IMR-90 (cell line): ENCODE results near the gene BHLHA15.

ENCODE experiments used
- BHLHE40 ChIP-seq: fragments of 150-350 bp; IDR thresholded peaks from 2 replicates; pipeline ENCODE4 v1.6.1; 2016; ENCODE audit warnings: mild to moderate bottlenecking, low read depth, low read length
- CEBPB ChIP-seq: IDR thresholded peaks from 2 replicates; pipeline ENCODE4 v1.6.1; 2012; ENCODE audit warnings: low read depth, low read length, improper control_type of control experiment
- CHD1 ChIP-seq: IDR thresholded peaks from 2 replicates; pipeline ENCODE4 v1.6.1; 2012; ENCODE audit warnings: low read depth, low read length, improper control_type of control experiment
- CTCF ChIP-seq: conservative IDR thresholded peaks from 2 replicates; pipeline ENCODE4 v1.5.1; 2012; ENCODE audit warnings: mild to moderate bottlenecking, low read depth, low read length, improper control_type of control experiment
- FOS ChIP-seq: fragments of 150-350 bp; IDR thresholded peaks from 2 replicates; pipeline ENCODE4 v1.6.1; 2016; ENCODE audit warnings: low read depth, low read length
- MAFK ChIP-seq: IDR thresholded peaks from 2 replicates; pipeline ENCODE4 v1.6.1; 2012; ENCODE audit warnings: low read depth, low read length, improper control_type of control experiment
- POLR2A ChIP-seq: IDR thresholded peaks from 2 replicates; pipeline ENCODE4 v1.6.1; 2012; ENCODE audit warnings: mild to moderate bottlenecking, low read depth, low read length
- RAD21 ChIP-seq: IDR thresholded peaks from 2 replicates; pipeline ENCODE4 v1.6.1; 2012; ENCODE audit warnings: low read length, improper control_type of control experiment
- RCOR1 ChIP-seq: IDR thresholded peaks from 2 replicates; pipeline ENCODE4 v1.6.1; 2012; ENCODE audit warnings: mild to moderate bottlenecking, low read length, improper control_type of control experiment; ENCODE audit not compliant: insufficient replicate concordance
- TF ChIP-seq, protein P1 (sequence below): fragments of 150-350 bp; IDR thresholded peaks from 2 replicates; pipeline ENCODE4 v1.6.1; 2017; ENCODE audit warnings: mild to moderate bottlenecking, antibody characterized with exemption, low read length, low read depth

DNA sequence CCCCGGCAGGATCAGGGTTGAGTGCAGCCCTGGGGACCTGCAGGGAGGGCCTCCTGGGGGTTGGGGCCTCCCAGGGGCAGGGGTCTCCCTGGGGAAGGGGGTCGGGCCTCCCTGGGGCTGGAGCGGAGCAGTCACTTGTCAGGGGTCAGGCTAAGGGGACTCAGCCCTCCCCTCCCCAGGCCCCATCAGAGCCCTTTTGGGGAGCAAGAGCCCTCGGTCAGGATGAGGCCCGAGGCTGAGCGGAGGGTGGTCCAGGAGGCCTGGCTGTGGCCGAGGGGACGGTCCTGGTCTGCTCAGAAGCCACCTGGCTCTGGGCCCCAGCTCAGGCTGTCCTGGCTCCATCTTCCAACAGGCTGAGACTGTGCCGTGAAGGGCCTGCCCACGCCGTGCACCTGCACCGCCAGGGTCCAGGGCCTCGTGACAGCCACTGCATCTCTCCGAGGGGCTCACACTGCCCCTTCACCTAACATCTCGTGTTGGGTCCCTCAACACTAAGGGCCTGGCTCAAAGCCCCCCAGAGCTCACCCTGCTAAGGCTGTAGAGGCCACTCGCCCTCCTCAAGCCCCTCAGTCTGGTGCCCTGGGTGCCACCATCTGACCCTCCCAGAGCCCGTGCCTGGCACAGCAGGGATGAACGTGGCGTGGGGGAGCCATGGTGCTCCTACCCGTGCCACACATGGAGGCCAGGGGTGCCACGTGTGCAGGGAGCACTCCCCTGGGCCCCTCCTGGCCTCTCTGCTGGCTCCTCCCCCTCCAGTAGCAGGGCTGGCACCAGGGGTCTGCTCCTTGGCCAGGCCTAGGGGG lies 12.9 kb downstream of the BHLHA15 start:
- TF ChIP-seq FOS: no peak
- no peak for TF ChIP-seq POLR2A
- TF ChIP-seq CTCF: no peak
- TF ChIP-seq, protein P1, sequence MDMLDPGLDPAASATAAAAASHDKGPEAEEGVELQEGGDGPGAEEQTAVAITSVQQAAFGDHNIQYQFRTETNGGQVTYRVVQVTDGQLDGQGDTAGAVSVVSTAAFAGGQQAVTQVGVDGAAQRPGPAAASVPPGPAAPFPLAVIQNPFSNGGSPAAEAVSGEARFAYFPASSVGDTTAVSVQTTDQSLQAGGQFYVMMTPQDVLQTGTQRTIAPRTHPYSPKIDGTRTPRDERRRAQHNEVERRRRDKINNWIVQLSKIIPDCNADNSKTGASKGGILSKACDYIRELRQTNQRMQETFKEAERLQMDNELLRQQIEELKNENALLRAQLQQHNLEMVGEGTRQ: no peak
- TF ChIP-seq CHD1: no peak
- no peak for TF ChIP-seq RCOR1
- no peak for TF ChIP-seq RAD21
- no peak for TF ChIP-seq CEBPB
- no peak for TF ChIP-seq MAFK
- TF ChIP-seq BHLHE40: no peak
